Neural progenitor cell (in vitro differentiated cells): ENCODE measurements around the gene DPAGT1.

Source experiments
- EZH2 ChIP-seq: fragments of 200-600 bp; sonication (generic); IDR thresholded peaks from 2 replicates; pipeline ENCODE4 v1.6.1; 2017; ENCODE audit warnings: antibody characterized with exemption, mild to moderate bottlenecking, moderate library complexity
- EZH2phosphoT487 ChIP-seq: fragments of 200-600 bp; sonication (generic); IDR thresholded peaks from 2 replicates; pipeline ENCODE4 v1.6.1; 2017; ENCODE audit warnings: antibody characterized with exemption
- TF ChIP-seq, protein P1 (sequence below): fragments of 200-600 bp; sonication (generic); IDR thresholded peaks from 2 replicates; pipeline ENCODE4 v1.5.1; 2017; ENCODE audit warnings: antibody characterized with exemption, mild to moderate bottlenecking

DNA sequence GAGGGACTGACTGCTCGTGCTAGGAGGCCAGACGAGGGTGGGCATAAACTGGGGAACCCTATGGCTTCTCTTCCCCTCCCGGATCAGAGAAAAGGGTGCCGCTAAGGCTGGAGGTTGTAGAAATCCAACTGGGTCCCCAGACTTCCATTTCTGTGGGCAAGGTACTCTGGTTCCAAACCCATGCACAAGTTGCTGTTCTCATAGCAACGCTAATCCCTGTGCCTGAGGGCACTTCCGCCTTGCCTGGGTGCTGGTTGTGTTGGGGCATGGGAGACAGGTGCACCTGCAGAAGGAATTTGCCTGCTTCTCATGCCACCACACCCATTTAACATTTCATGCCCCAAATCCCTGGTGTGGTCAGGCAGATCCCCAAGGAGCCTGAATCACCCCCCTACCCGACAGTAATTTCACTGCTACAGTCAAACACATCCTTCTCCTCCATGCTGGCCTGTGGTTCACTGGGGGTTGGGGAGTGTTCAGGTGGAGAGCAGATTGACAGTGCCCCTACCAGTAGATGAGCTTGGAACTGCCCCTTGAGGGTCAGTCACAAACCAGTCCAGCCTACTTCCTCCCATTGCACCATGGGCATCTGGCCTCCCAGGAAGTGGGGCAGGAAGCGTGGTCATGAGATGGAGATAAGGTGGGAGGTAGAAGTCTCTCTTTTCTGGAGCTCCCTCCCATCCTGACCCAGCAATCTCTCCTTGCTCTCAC is 6.6 kb upstream of the DPAGT1 start:
- TF ChIP-seq, protein P1, sequence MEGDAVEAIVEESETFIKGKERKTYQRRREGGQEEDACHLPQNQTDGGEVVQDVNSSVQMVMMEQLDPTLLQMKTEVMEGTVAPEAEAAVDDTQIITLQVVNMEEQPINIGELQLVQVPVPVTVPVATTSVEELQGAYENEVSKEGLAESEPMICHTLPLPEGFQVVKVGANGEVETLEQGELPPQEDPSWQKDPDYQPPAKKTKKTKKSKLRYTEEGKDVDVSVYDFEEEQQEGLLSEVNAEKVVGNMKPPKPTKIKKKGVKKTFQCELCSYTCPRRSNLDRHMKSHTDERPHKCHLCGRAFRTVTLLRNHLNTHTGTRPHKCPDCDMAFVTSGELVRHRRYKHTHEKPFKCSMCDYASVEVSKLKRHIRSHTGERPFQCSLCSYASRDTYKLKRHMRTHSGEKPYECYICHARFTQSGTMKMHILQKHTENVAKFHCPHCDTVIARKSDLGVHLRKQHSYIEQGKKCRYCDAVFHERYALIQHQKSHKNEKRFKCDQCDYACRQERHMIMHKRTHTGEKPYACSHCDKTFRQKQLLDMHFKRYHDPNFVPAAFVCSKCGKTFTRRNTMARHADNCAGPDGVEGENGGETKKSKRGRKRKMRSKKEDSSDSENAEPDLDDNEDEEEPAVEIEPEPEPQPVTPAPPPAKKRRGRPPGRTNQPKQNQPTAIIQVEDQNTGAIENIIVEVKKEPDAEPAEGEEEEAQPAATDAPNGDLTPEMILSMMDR = no peak
- TF ChIP-seq EZH2 (no peak), EZH2phosphoT487 (no peak)
